ENCODE results near the gene BCL2L1.

BCL2L1 gene

DNA sequence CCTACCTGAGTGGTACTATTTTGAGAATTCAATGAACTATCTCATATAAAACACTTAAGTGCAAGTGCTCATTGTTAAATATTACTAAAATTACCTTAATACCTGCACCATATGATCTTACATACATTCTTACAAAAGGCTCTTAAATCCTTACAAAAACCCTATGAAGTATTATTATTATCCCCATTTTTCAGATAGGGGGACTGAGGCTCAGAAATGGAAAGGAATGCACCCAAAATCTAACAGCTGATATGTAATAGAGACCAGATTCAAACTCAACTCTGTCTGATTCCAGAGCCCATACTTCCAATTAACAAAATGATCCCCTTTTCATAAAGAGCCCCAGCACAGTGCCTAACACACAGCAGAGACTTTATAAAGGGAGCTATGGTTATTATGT, 17.5 kb downstream of the BCL2L1 start:
- no peak overlapping the region for H3K4me3 ChIP-seq (ENCODE audit: low read depth, low read length)
- H3K27me3 ChIP-seq (ENCODE audit: insufficient read depth, low read depth, severe bottlenecking) = no peaks in the 10 kb centered on the region
- no peak for DNase-seq
- TF ChIP-seq, protein P1, sequence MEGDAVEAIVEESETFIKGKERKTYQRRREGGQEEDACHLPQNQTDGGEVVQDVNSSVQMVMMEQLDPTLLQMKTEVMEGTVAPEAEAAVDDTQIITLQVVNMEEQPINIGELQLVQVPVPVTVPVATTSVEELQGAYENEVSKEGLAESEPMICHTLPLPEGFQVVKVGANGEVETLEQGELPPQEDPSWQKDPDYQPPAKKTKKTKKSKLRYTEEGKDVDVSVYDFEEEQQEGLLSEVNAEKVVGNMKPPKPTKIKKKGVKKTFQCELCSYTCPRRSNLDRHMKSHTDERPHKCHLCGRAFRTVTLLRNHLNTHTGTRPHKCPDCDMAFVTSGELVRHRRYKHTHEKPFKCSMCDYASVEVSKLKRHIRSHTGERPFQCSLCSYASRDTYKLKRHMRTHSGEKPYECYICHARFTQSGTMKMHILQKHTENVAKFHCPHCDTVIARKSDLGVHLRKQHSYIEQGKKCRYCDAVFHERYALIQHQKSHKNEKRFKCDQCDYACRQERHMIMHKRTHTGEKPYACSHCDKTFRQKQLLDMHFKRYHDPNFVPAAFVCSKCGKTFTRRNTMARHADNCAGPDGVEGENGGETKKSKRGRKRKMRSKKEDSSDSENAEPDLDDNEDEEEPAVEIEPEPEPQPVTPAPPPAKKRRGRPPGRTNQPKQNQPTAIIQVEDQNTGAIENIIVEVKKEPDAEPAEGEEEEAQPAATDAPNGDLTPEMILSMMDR (IDR thresholded peaks at IDR 0.05; ENCODE audit: low read depth, low read length) = no peak
- peaks cover 96% of the 10 kb centered on the region for H3K36me3 ChIP-seq
- no peaks in the 10 kb centered on the region for H3K9me3 ChIP-seq (ENCODE audit: severe bottlenecking)
- H3K27ac ChIP-seq = no peak overlapping the region

- Histone ChIP-seq H3K9me3 (ENCODE audit: severe bottlenecking) (no peaks in the 10 kb centered on the region), H3K4me3 (ENCODE audit: low read depth, low read length) (no peak overlapping the region), H3K36me3 (peaks cover 99% of the 10 kb centered on the region), H3K27ac (no peak overlapping the region), H3K27me3 (ENCODE audit: insufficient read depth, low read depth, severe bottlenecking) (no peaks in the 10 kb centered on the region)
- TF ChIP-seq, protein P1 (IDR thresholded peaks at IDR 0.05; ENCODE audit: low read depth, low read length) = no peak
- no peak for DNase-seq
These were observed 18.2 kb downstream of the BCL2L1 start for GRCh38 chr20:31704225-31705119.

DNA sequence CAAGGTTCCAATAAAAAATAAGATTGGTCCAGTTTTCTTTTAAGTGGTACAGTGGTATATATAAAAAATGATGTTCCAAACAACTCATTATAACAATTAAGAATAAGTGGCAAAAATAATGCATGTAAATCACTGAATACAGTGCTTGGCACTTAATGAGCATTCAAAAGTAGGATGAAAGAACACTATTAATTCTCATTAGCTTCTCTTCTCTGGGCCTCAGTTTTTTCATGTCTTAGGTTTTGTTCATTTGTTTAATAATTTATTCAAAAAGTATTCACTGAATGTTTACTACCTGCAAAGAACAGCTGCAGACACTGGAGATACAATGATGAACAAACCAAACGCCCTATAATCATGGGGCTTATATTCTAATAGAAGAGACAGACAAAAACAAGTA, 21.1 kb downstream of the BCL2L1 start:
- TF ChIP-seq, protein P1 (IDR thresholded peaks at IDR 0.05; ENCODE audit: low read depth, low read length) = no peak
- 0 out of 2 replicates have a peak overlapping the region, but pooled peaks have one; percentile 14 for H3K27ac ChIP-seq
- H3K36me3 ChIP-seq = peaks cover 97% of the 10 kb centered on the region
- no peak overlapping the region for H3K4me3 ChIP-seq (ENCODE audit: low read depth, low read length)
- no peaks in the 10 kb centered on the region for H3K27me3 ChIP-seq (ENCODE audit: insufficient read depth, low read depth, severe bottlenecking)
- DNase-seq = no peak
- no peaks in the 10 kb centered on the region for H3K9me3 ChIP-seq (ENCODE audit: severe bottlenecking)

- Histone ChIP-seq H3K9me3 (ENCODE audit: severe bottlenecking) (no peaks in the 10 kb centered on the region), H3K27me3 (ENCODE audit: insufficient read depth, low read depth, severe bottlenecking) (no peaks in the 10 kb centered on the region), H3K36me3 (peaks cover 97% of the 10 kb centered on the region), H3K27ac (peak overlapping the region; percentile 74), H3K4me3 (ENCODE audit: low read depth, low read length) (no peak overlapping the region)
- TF ChIP-seq, protein P1 (IDR thresholded peaks at IDR 0.05; ENCODE audit: low read depth, low read length) = no peak
- no peak for DNase-seq
These were observed 21.9 kb downstream of the BCL2L1 start for GRCh38 chr20:31700747-31701146.

GRCh38 chr20:31699801-31700728, 22.6 kb downstream of the BCL2L1 start:
- Histone ChIP-seq H3K9me3 (ENCODE audit: severe bottlenecking) (no peaks in the 10 kb centered on the region), H3K4me3 (ENCODE audit: low read depth, low read length) (no peak overlapping the region), H3K27ac (peak overlapping the region; percentile 74), H3K36me3 (peaks cover 96% of the 10 kb centered on the region), H3K27me3 (ENCODE audit: insufficient read depth, low read depth, severe bottlenecking) (no peaks in the 10 kb centered on the region)
- DNase-seq = no peak
- TF ChIP-seq, protein P1 (IDR thresholded peaks at IDR 0.05; ENCODE audit: low read depth, low read length) = no peak

Measured in WERI-Rb-1 (cell line).